ENCODE data around the gene CST3. TPM values are rescaled to one million over a fixed set of nuclear protein-coding genes. Genes with fewer than 3 reads are reported as not detected.

The CST3 gene
- total and polyA plus RNA-seq, 5 donors, result 785 to 1,076 (median 963) TPM

GRCh38 chr20:23634044-23634801, 3.5 kb downstream of the CST3 start:
- peaks cover 11% of the 10 kb centered on the region for H3K4me1 ChIP-seq (ENCODE audit: control insufficient read depth, insufficient read depth, low read length)
- no peak overlapping the region for H3K4me3 ChIP-seq (ENCODE audit: low read length)
- no peaks in the 10 kb centered on the region for H3K9me3 ChIP-seq (ENCODE audit: control insufficient read depth, low read length)
- H3K27ac ChIP-seq (ENCODE audit: low read length), result peak overlapping the region; percentile 32
- no peaks in the 10 kb centered on the region for H3K27me3 ChIP-seq (ENCODE audit: control insufficient read depth, insufficient read depth)
- DNase-seq (peak in 1 of 3 donors; percentile 28), ATAC-seq (no peak)
- WGBS, result 75% methylated on average over 8 of the region's 8 CpGs
- intact Hi-C loops (cut with DNase I), result no loop called here

GRCh38 chr20:23632711-23633573, 4.8 kb downstream of the CST3 start:
- no peak for ATAC-seq
- peak in 1 of 3 donors; percentile 46 for DNase-seq
- Histone ChIP-seq H3K4me1 (ENCODE audit: control insufficient read depth, insufficient read depth, low read length) (peaks cover 16% of the 10 kb centered on the region), H3K27ac (ENCODE audit: low read length) (no peak overlapping the region), H3K4me3 (ENCODE audit: low read length) (no peak overlapping the region), H3K27me3 (ENCODE audit: control insufficient read depth, insufficient read depth) (no peaks in the 10 kb centered on the region), H3K9me3 (ENCODE audit: control insufficient read depth, low read length) (no peaks in the 10 kb centered on the region)
- intact Hi-C loops (cut with DNase I), result no loop called here
- WGBS, result 70% methylated on average over 8 of the region's 8 CpGs

- Histone ChIP-seq H3K27ac (ENCODE audit: low read length) (no peak overlapping the region), H3K9me3 (ENCODE audit: control insufficient read depth, low read length) (no peaks in the 10 kb centered on the region), H3K4me3 (ENCODE audit: low read length) (no peak overlapping the region), H3K27me3 (ENCODE audit: control insufficient read depth, insufficient read depth) (no peaks in the 10 kb centered on the region), H3K4me1 (ENCODE audit: control insufficient read depth, insufficient read depth, low read length) (peaks cover 16% of the 10 kb centered on the region)
- DNase-seq (peak in 2 of 3 donors; percentile 64 to 82), ATAC-seq (no peak)
- intact Hi-C loops (cut with DNase I), result no loop called here
- WGBS, result 80% methylated on average over 12 of the region's 12 CpGs
Measured at GRCh38 chr20:23631981-23632710, 5.6 kb downstream of the CST3 start.

GRCh38 chr20:23631226-23631822, 6.4 kb downstream of the CST3 start:
- no peaks in the 10 kb centered on the region for H3K27me3 ChIP-seq (ENCODE audit: control insufficient read depth, insufficient read depth)
- intact Hi-C loops (cut with DNase I), result no loop called here
- H3K9me3 ChIP-seq (ENCODE audit: control insufficient read depth, low read length), result no peaks in the 10 kb centered on the region
- H3K4me3 ChIP-seq (ENCODE audit: low read length), result no peak overlapping the region
- peaks cover 14% of the 10 kb centered on the region for H3K4me1 ChIP-seq (ENCODE audit: control insufficient read depth, insufficient read depth, low read length)
- H3K27ac ChIP-seq (ENCODE audit: low read length), result no peak overlapping the region
- DNase-seq, result no peak
- no peak for ATAC-seq
- 95% methylated on average over 9 of the region's 9 CpGs for WGBS

- peaks cover 14% of the 10 kb centered on the region for H3K4me1 ChIP-seq (ENCODE audit: control insufficient read depth, insufficient read depth, low read length)
- H3K4me3 ChIP-seq (ENCODE audit: low read length), result no peak overlapping the region
- peak overlapping the region; percentile 39 for H3K27ac ChIP-seq (ENCODE audit: low read length)
- no peaks in the 10 kb centered on the region for H3K9me3 ChIP-seq (ENCODE audit: control insufficient read depth, low read length)
- no peaks in the 10 kb centered on the region for H3K27me3 ChIP-seq (ENCODE audit: control insufficient read depth, insufficient read depth)
- DNase-seq (no peak), ATAC-seq (no peak)
- intact Hi-C loops (cut with DNase I), result no loop called here
- WGBS, result 86% methylated on average over 4 of the region's 4 CpGs
Measured at GRCh38 chr20:23630392-23630849, 7.3 kb downstream of the CST3 start.

- Histone ChIP-seq H3K9me3 (ENCODE audit: control insufficient read depth, low read length) (no peaks in the 10 kb centered on the region), H3K4me1 (ENCODE audit: control insufficient read depth, insufficient read depth, low read length) (peaks cover 10% of the 10 kb centered on the region), H3K4me3 (ENCODE audit: low read length) (no peak overlapping the region), H3K27ac (ENCODE audit: low read length) (peak overlapping the region; percentile 39), H3K27me3 (ENCODE audit: control insufficient read depth, insufficient read depth) (no peaks in the 10 kb centered on the region)
- WGBS, result 73% methylated on average over 12 of the region's 12 CpGs
- ATAC-seq (no peak), DNase-seq (peak in 1 of 3 donors; percentile 29)
- intact Hi-C loops (cut with DNase I), result no loop called here
Measured at GRCh38 chr20:23629542-23630391, 8.0 kb downstream of the CST3 start.

- intact Hi-C loops (cut with DNase I), result no loop called here
- WGBS, result 35% methylated on average over 7 of the region's 7 CpGs
- Histone ChIP-seq H3K4me3 (ENCODE audit: low read length) (no peak overlapping the region), H3K4me1 (ENCODE audit: control insufficient read depth, insufficient read depth, low read length) (peaks cover 10% of the 10 kb centered on the region), H3K9me3 (ENCODE audit: control insufficient read depth, low read length) (no peaks in the 10 kb centered on the region), H3K27ac (ENCODE audit: low read length) (no peak overlapping the region), H3K27me3 (ENCODE audit: control insufficient read depth, insufficient read depth) (no peaks in the 10 kb centered on the region)
- ATAC-seq (peak; percentile 33 to 88), DNase-seq (peak; percentile 65 to 74 (median 66))
Measured at GRCh38 chr20:23629017-23629541, 8.7 kb downstream of the CST3 start.

- peaks cover 10% of the 10 kb centered on the region for H3K4me1 ChIP-seq (ENCODE audit: control insufficient read depth, insufficient read depth, low read length)
- WGBS, result 81% methylated on average over 6 of the region's 6 CpGs
- no peaks in the 10 kb centered on the region for H3K9me3 ChIP-seq (ENCODE audit: control insufficient read depth, low read length)
- no peaks in the 10 kb centered on the region for H3K27me3 ChIP-seq (ENCODE audit: control insufficient read depth, insufficient read depth)
- no peak overlapping the region for H3K27ac ChIP-seq (ENCODE audit: low read length)
- peak in 1 of 3 donors; percentile 35 for DNase-seq
- H3K4me3 ChIP-seq (ENCODE audit: low read length), result no peak overlapping the region
- intact Hi-C loops (cut with DNase I), result no loop called here
- ATAC-seq, result no peak
Measured at GRCh38 chr20:23628402-23629016, 9.2 kb downstream of the CST3 start.

- ATAC-seq (no peak), DNase-seq (no peak)
- intact Hi-C loops (cut with DNase I), result no loop called here
- Histone ChIP-seq H3K27me3 (ENCODE audit: control insufficient read depth, insufficient read depth) (no peaks in the 10 kb centered on the region), H3K27ac (ENCODE audit: low read length) (no peak overlapping the region), H3K9me3 (ENCODE audit: control insufficient read depth, low read length) (no peaks in the 10 kb centered on the region), H3K4me3 (ENCODE audit: low read length) (no peak overlapping the region), H3K4me1 (ENCODE audit: control insufficient read depth, insufficient read depth, low read length) (peaks cover 10% of the 10 kb centered on the region)
- WGBS, result 79% methylated on average over 3 of the region's 3 CpGs
Measured at GRCh38 chr20:23627501-23627900, 10.3 kb downstream of the CST3 start.

Measured in right cardiac atrium (tissue), 5 donors.